Measurements from ENCODE around the gene MYMX. TPM values are rescaled to one million over a fixed set of nuclear protein-coding genes. Genes with fewer than 3 reads are reported as not detected.

MYMX gene
- total and polyA plus RNA-seq, 2 of the 4 experiments (the other 2 are of a cell fraction) = not detected

DNA sequence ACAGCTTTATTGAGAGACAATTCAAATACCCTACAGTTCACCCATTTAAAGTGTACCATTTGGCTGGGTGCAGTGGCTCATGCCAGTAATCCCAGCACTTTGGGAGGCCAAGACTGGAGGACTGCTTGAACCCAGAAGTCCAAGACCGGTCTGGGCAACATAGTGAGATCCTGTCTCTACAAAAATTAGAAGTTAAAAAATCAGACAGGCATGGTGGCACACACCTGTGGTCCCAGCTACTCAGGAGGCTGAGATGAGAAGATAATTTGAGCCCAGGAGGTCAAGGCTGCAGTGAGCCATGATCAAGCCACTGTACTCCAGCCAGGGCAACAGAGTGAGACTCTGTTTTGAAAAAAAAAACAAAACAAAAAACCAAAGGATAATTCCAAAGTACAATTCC, 49.2 kb upstream of the MYMX start (continued):
- TF ChIP-seq, protein P1, sequence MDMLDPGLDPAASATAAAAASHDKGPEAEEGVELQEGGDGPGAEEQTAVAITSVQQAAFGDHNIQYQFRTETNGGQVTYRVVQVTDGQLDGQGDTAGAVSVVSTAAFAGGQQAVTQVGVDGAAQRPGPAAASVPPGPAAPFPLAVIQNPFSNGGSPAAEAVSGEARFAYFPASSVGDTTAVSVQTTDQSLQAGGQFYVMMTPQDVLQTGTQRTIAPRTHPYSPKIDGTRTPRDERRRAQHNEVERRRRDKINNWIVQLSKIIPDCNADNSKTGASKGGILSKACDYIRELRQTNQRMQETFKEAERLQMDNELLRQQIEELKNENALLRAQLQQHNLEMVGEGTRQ (IDR thresholded peaks at IDR 0.05; ENCODE audit: low read depth, low read length) = no peak
- no peak for TF ChIP-seq MXI1 (IDR thresholded peaks at IDR 0.05; ENCODE audit: borderline replicate concordance, low read depth, low read length)
- no peak for TF ChIP-seq POLR2A (IDR thresholded peaks at IDR 0.05; ENCODE audit: low read depth, low read length)

DNA sequence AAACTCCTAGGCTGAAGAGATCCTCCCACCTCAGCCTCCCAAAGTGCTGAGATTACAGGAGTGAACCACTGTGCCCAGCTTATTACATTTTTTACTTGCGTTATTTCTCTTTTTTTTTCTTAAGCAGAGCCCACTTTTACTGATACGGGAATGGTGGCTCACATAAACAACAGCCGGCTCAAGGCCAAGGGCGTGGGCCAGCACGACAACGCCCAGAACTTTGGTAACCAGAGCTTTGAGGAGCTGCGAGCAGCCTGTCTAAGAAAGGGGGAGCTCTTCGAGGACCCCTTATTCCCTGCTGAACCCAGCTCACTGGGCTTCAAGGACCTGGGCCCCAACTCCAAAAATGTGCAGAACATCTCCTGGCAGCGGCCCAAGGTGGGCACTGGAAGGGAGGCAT, 47.6 kb upstream of the MYMX start:
- Histone ChIP-seq H3K4ac (ENCODE audit: low read depth, low read length) (no peak overlapping the region), H4K8ac (ENCODE audit: low read depth in 2 of 2, low read length in 2 of 2) (no peak overlapping the region), H3K27me3 (ENCODE audit: control insufficient read depth, insufficient read depth, low read length) (peaks cover 40% of the 10 kb centered on the region), H3K56ac (ENCODE audit: extremely low read depth, insufficient read depth, low read length) (no peak overlapping the region), H2BK20ac (ENCODE audit: low read depth, low read length) (no peak overlapping the region), H2AK5ac (ENCODE audit: low read depth, low read length) (no peak overlapping the region), H3K4me2 (ENCODE audit: low read depth, low read length) (no peak overlapping the region), H2AFZ (replicated peaks; ENCODE audit: low read length, poor library complexity) (no peak overlapping the region), H2AK9ac (replicated peaks; ENCODE audit: low read depth, low read length, poor library complexity) (peak overlapping the region; percentile 55), H4K20me1 (ENCODE audit: insufficient read depth, low read length) (no peaks in the 10 kb centered on the region), H3K27ac (ENCODE audit: insufficient read depth, low read length) (no peak overlapping the region), H2BK15ac (ENCODE audit: low read depth, low read length) (no peak overlapping the region), H3K9me3 (ENCODE audit: control insufficient read depth, insufficient read depth, low read length) (peaks cover 2% of the 10 kb centered on the region), H3K79me1 (ENCODE audit: low read depth in 1 of 2, low read length in 2 of 2) (no peaks in the 10 kb centered on the region), H3K36me3 (ENCODE audit: control insufficient read depth, insufficient read depth, low read length) (no peaks in the 10 kb centered on the region), H4K5ac (ENCODE audit: low read depth, low read length) (no peak overlapping the region), H3K23ac (ENCODE audit: low read depth, low read length) (no peak overlapping the region), H3K14ac (replicated peaks; ENCODE audit: low read depth, low read length) (no peak overlapping the region), H3K18ac (ENCODE audit: low read depth, low read length) (no peak overlapping the region), H3K4me3 (ENCODE audit: insufficient read depth, low read depth, low read length) (no peak overlapping the region), H3K4me1 (ENCODE audit: control insufficient read depth, insufficient read depth, low read length) (0 out of 2 replicates have a peak, but pooled peaks cover 2% of the 10 kb centered on the region), H2BK120ac (ENCODE audit: low read depth, low read length) (no peak overlapping the region), H3K9ac (ENCODE audit: low read depth, low read length) (no peak overlapping the region), H4K91ac (ENCODE audit: insufficient read depth, low read depth, low read length) (no peak overlapping the region), H3K9me1 (ENCODE audit: insufficient read depth, low read length) (no peaks in the 10 kb centered on the region; the same call in 1 of the 2 replicates), H2BK5ac (ENCODE audit: low read depth, low read length, poor library complexity, severe bottlenecking) (no peak overlapping the region)
- POLR2A ChIA-PET (ENCODE audit: unreplicated experiment) = no interaction called here
- no peak for ATAC-seq (ENCODE audit: low read depth)
- DNase-seq = no peak
- dilution Hi-C loops (cut with HindIII; ENCODE audit: low sequenced_read_pairs, unreplicated experiment) = no loop called here
- TF ChIP-seq MAFK (IDR thresholded peaks at IDR 0.05; ENCODE audit: low read depth, low read length) = no peak
- TF ChIP-seq, protein P1 (IDR thresholded peaks at IDR 0.05; ENCODE audit: low read depth, low read length) = no peak
- TF ChIP-seq SMC3 (IDR thresholded peaks at IDR 0.05; ENCODE audit: low read depth, low read length) = no peak
- intact Hi-C loops (cut with micrococcal nuclease) = no loop called here
- BruUV-seq (replicated peaks) = no TSS peak
- CTCF ChIA-PET = interaction anchor here (0.9 kb wide), 1 partner anchor 65 kb away, joined by 3 read pairs; no protein-coding TSS in a partner anchor
- in situ Hi-C loops (cut with MboI; ENCODE audit: low sequenced_read_pairs) = loop anchor here (10.0 kb wide), 1 partner anchor 166 kb away; no protein-coding TSS in a partner anchor
- 23% methylated on average over 6 of the region's 9 CpGs; no CpG with 5 or more reads in 1 of the 2 experiments for WGBS, 2 experiments (ENCODE audit: extremely low coverage in 2 of 2, insufficient read length in 1 of 2)

All from IMR-90 (cell line).